Measurements from ENCODE around the gene CD8B. TPM values are rescaled to one million over a fixed set of nuclear protein-coding genes. Genes with fewer than 3 reads are reported as not detected.
"Not testable (repeated sequence)": the region's sequence is repeated elsewhere in the genome, so short reads cannot be mapped to it uniquely, and the experiment has no call there.

CD8B gene
- total RNA-seq, 2 experiments from 2014 or later: 0.75 to 1.1 TPM

DNA sequence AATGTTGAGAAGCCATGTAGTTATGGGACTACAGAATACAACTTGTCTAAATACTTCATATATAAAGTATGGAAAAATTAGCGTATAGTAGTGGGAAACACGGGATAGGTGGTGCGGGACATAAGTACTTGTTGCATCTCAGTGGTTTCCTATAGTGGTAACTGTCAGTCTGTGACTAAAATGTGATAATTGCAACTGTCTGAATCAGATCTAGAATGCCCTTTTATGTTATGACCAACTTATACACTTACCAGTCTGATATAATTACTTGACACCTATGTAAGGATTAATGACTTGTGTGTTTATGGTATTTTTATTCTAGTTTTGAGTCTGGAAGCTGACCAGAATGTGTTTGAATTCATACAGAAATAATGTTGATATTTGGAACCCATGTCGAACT, 9.3 kb upstream of the CD8B start:
- CTCF ChIA-PET, H3K4me3 Mint-ChIP-seq: not testable (repeated sequence)

DNA sequence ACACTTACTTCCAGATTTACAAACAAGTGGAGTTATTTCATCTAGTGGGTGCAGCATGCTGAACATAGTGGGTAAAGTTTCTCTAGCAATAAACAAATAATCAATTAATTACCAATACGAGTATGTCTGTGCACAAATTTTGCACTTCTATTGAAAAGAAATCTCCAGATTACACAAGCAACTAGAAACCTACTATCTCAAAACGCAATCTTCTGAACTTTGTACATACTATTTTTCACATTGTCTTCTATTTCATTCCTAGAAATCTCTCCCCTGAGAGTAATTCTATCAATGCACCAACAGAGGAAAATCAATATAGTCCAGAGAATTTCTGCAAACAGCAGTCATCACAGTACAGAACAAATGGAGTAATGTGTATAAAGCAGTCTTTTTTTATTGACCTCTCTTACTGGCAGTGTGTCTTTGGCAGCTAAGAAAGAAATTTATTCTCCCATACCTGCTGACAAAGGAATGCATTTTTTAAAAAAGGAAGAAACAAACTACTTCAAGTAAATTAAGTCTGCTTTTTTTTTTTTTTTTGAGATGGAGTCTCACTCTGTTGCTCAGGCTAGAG, 7.3 kb upstream of the CD8B start:
- intact Hi-C loops (cut with DNase I, micrococcal nuclease); H3K9me3 ChIP-seq (ENCODE audit: control insufficient read depth in 1 of 2, insufficient read depth in 1 of 2, low read length in 2 of 2); POLR2A ChIA-PET; DNase-seq; CTCF ChIA-PET; ATAC-seq (ENCODE audit: poor library complexity); H3K36me3 Mint-ChIP-seq (ENCODE audit: low read depth); H3K4me1 Mint-ChIP-seq (ENCODE audit: low read depth); H3K9me3 Mint-ChIP-seq; H3K4me3 Mint-ChIP-seq; H3K4me3 ChIP-seq (ENCODE audit: low read length); H3K4me1 ChIP-seq (ENCODE audit: insufficient read depth, low read length); H3K36me3 ChIP-seq (ENCODE audit: insufficient read depth, low read length); H3K27ac ChIP-seq (ENCODE audit: low read depth in 1 of 2, low read length in 2 of 2); H3K27ac Mint-ChIP-seq; H3K27me3 Mint-ChIP-seq; H3K27me3 ChIP-seq (ENCODE audit: control insufficient read depth in 1 of 2, insufficient read depth in 2 of 2, low read length in 2 of 2): not testable (repeated sequence)

More for the DNA sequence above, 9.3 kb upstream of the CD8B start:
- DNase-seq; H3K27me3 ChIP-seq (ENCODE audit: control insufficient read depth in 1 of 2, insufficient read depth in 2 of 2, low read length in 2 of 2); H3K9me3 ChIP-seq (ENCODE audit: control insufficient read depth in 1 of 2, insufficient read depth in 1 of 2, low read length in 2 of 2); intact Hi-C loops (cut with DNase I, micrococcal nuclease); H3K27ac Mint-ChIP-seq; H3K36me3 ChIP-seq (ENCODE audit: insufficient read depth, low read length); H3K4me3 ChIP-seq (ENCODE audit: low read length); H3K27me3 Mint-ChIP-seq; H3K4me1 ChIP-seq (ENCODE audit: insufficient read depth, low read length); H3K4me1 Mint-ChIP-seq (ENCODE audit: low read depth); H3K9me3 Mint-ChIP-seq; H3K36me3 Mint-ChIP-seq (ENCODE audit: low read depth); ATAC-seq (ENCODE audit: poor library complexity); POLR2A ChIA-PET; H3K27ac ChIP-seq (ENCODE audit: low read depth in 1 of 2, low read length in 2 of 2): not testable (repeated sequence)

DNA sequence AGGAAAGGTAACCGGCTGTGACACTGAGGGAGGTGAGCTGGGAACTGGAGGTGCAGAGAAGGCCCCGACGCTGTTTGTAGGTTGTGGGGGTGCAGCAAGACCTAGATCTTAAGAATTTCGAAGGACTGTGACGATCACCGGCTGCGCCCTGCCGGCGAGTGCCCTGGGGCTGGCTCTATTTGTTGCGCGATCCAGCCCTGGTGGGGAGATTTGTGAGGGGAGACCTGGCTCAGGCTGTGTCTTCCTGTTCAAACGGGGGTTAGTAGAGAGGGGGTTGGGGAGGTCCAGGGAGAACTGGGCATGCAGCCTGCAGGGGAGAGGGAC, 656 bp upstream of the CD8B start:
- H3K9me3 ChIP-seq (ENCODE audit: control insufficient read depth in 1 of 2, insufficient read depth in 1 of 2, low read length in 2 of 2); H3K4me1 Mint-ChIP-seq (ENCODE audit: low read depth); POLR2A ChIA-PET; intact Hi-C loops (cut with DNase I, micrococcal nuclease); H3K27ac ChIP-seq (ENCODE audit: low read depth in 1 of 2, low read length in 2 of 2); H3K36me3 Mint-ChIP-seq (ENCODE audit: low read depth); H3K36me3 ChIP-seq (ENCODE audit: insufficient read depth, low read length); CTCF ChIA-PET; H3K27me3 ChIP-seq (ENCODE audit: control insufficient read depth in 1 of 2, insufficient read depth in 2 of 2, low read length in 2 of 2); H3K27me3 Mint-ChIP-seq; H3K9me3 Mint-ChIP-seq; H3K27ac Mint-ChIP-seq; H3K4me3 ChIP-seq (ENCODE audit: low read length); ATAC-seq (ENCODE audit: poor library complexity); H3K4me1 ChIP-seq (ENCODE audit: insufficient read depth, low read length): not testable (repeated sequence)
- peak in 1 of 14 experiments; percentile 26 for DNase-seq
- peak overlapping the region; percentile 4 for H3K4me3 Mint-ChIP-seq

DNA sequence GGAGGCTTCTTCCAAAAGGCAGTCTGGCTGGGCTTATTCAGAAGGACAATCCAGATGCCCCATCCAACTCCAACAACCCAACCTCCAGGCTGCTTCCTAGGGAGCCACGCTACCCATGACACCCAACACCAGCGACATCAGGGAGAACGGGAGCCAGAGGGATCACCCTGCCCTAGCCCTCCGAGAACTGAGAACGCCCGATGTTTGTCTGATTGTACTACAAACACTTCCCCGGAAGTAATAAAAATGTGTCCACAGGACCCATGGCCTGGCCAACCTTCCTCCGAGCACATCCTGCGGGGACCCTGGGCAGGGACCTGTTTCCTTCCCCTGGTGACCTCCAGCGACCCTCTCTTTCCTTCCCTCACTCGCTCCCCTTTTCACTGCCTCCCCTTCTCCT, 511 bp downstream of the CD8B start:
- H3K4me1 Mint-ChIP-seq (ENCODE audit: low read depth); H3K4me1 ChIP-seq (ENCODE audit: insufficient read depth, low read length); H3K9me3 ChIP-seq (ENCODE audit: control insufficient read depth in 1 of 2, insufficient read depth in 1 of 2, low read length in 2 of 2); H3K36me3 ChIP-seq (ENCODE audit: insufficient read depth, low read length); H3K27me3 Mint-ChIP-seq; ATAC-seq (ENCODE audit: poor library complexity); H3K27ac Mint-ChIP-seq; intact Hi-C loops (cut with DNase I, micrococcal nuclease); H3K27me3 ChIP-seq (ENCODE audit: control insufficient read depth in 1 of 2, insufficient read depth in 2 of 2, low read length in 2 of 2); H3K27ac ChIP-seq (ENCODE audit: low read depth in 1 of 2, low read length in 2 of 2); H3K4me3 ChIP-seq (ENCODE audit: low read length); POLR2A ChIA-PET; H3K9me3 Mint-ChIP-seq; CTCF ChIA-PET; H3K36me3 Mint-ChIP-seq (ENCODE audit: low read depth); H3K4me3 Mint-ChIP-seq: not testable (repeated sequence)
- peak in 1 of 14 experiments; percentile 29 for DNase-seq

DNA sequence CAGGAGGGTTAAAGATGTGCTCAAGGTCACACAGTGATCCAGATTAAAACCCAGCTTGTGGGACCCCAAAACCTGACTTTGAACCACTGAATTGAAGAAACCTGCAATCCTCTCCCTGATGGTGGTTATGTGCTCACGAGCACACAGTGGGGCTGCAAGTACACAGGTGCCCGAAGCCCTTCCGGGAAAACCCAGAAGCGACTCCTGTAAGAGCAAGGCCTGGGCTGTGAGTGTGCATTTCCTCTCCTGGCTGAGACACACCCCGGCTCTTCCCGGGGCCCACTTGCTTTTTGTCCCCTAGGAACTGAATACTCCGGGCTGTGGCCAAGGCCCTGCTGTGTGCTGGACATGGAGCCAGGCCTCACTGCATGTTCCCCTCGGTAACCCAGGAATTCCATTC, 1.1 kb downstream of the CD8B start:
- H3K4me3 ChIP-seq (ENCODE audit: low read length); H3K27me3 Mint-ChIP-seq; H3K9me3 Mint-ChIP-seq; H3K27ac ChIP-seq (ENCODE audit: low read depth in 1 of 2, low read length in 2 of 2); CTCF ChIA-PET; ATAC-seq (ENCODE audit: poor library complexity); H3K27me3 ChIP-seq (ENCODE audit: control insufficient read depth in 1 of 2, insufficient read depth in 2 of 2, low read length in 2 of 2); H3K4me1 ChIP-seq (ENCODE audit: insufficient read depth, low read length); H3K36me3 Mint-ChIP-seq (ENCODE audit: low read depth); H3K4me3 Mint-ChIP-seq; POLR2A ChIA-PET; intact Hi-C loops (cut with DNase I, micrococcal nuclease); H3K27ac Mint-ChIP-seq; DNase-seq; H3K9me3 ChIP-seq (ENCODE audit: control insufficient read depth in 1 of 2, insufficient read depth in 1 of 2, low read length in 2 of 2); H3K4me1 Mint-ChIP-seq (ENCODE audit: low read depth); H3K36me3 ChIP-seq (ENCODE audit: insufficient read depth, low read length): not testable (repeated sequence)

DNA sequence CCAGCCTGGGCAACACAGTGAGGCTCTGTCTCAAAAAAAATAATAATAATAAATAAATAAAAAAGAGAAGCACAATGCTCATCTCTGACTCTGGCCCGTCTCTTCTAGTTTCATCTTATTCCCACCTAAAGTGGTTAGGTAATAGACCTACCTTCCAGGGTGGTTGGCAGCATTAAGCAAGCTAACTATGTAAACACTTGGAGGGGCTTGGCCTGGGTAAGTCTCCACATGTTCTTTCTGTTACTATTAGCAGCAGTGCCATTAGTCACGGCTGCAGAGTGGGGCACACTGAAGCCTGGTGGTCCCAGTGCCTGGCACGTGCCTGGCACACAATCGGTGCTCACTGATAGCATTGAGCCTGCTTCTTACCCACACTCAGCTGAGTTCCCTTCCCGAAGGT, 4.0 kb downstream of the CD8B start:
- intact Hi-C loops (cut with DNase I, micrococcal nuclease); H3K27me3 Mint-ChIP-seq; CTCF ChIA-PET; H3K9me3 Mint-ChIP-seq; H3K4me1 ChIP-seq (ENCODE audit: insufficient read depth, low read length); H3K4me1 Mint-ChIP-seq (ENCODE audit: low read depth); POLR2A ChIA-PET; DNase-seq; H3K36me3 Mint-ChIP-seq (ENCODE audit: low read depth); H3K27me3 ChIP-seq (ENCODE audit: control insufficient read depth in 1 of 2, insufficient read depth in 2 of 2, low read length in 2 of 2); ATAC-seq (ENCODE audit: poor library complexity); H3K4me3 ChIP-seq (ENCODE audit: low read length); H3K27ac Mint-ChIP-seq; H3K4me3 Mint-ChIP-seq; H3K27ac ChIP-seq (ENCODE audit: low read depth in 1 of 2, low read length in 2 of 2); H3K9me3 ChIP-seq (ENCODE audit: control insufficient read depth in 1 of 2, insufficient read depth in 1 of 2, low read length in 2 of 2); H3K36me3 ChIP-seq (ENCODE audit: insufficient read depth, low read length): not testable (repeated sequence)

DNA sequence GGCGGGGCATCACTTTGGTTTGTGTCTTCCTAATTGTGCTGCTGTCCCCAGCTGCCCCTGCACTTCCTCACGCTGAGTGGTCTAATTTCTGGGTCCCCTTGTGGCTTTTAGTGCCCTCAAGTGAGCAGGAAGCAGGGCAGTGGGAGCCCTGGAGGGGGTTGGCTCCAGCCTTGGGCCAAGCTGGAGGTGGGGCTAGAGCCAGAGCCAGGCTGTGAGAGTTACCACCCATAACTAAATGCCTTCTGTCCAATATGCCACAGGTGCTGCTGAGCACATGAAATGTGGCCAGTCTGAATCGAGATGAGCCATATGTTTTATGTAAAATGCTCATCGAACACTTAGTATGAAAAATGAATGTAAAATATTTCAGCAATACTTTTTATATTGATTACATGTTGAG, 5.2 kb downstream of the CD8B start:
- H3K36me3 ChIP-seq (ENCODE audit: insufficient read depth, low read length); CTCF ChIA-PET; H3K4me1 ChIP-seq (ENCODE audit: insufficient read depth, low read length); H3K27ac ChIP-seq (ENCODE audit: low read depth in 1 of 2, low read length in 2 of 2); intact Hi-C loops (cut with DNase I, micrococcal nuclease); H3K4me3 Mint-ChIP-seq; H3K9me3 Mint-ChIP-seq; H3K9me3 ChIP-seq (ENCODE audit: control insufficient read depth in 1 of 2, insufficient read depth in 1 of 2, low read length in 2 of 2); H3K27me3 ChIP-seq (ENCODE audit: control insufficient read depth in 1 of 2, insufficient read depth in 2 of 2, low read length in 2 of 2); H3K27me3 Mint-ChIP-seq; H3K36me3 Mint-ChIP-seq (ENCODE audit: low read depth); H3K4me1 Mint-ChIP-seq (ENCODE audit: low read depth); POLR2A ChIA-PET; H3K4me3 ChIP-seq (ENCODE audit: low read length); DNase-seq; ATAC-seq (ENCODE audit: poor library complexity); H3K27ac Mint-ChIP-seq: not testable (repeated sequence)
